Sigmoid colon (tissue), 3 donors: ENCODE results near the gene KCNQ5.

Source experiments
- POLR2A ChIP-seq, 2 donors: fragments of 450-650 bp; IDR thresholded peaks; one replicate each; pipeline ENCODE4 v1.6.1; 2016; ENCODE audit warnings: antibody characterized with exemption in 2 of 2, mild to moderate bottlenecking in 2 of 2, moderate library complexity in 2 of 2
- TF ChIP-seq, protein P1 (sequence below), 4 experiments: fragments of 450-650 bp in 3 of 4; fragments of 200-600 bp in 1 of 4; IDR thresholded peaks; one replicate each; pipeline ENCODE4 v1.5.1; 2016 to 2019; ENCODE audit warnings: antibody characterized with exemption in 4 of 4, mild to moderate bottlenecking in 3 of 4, moderate library complexity in 2 of 4

DNA sequence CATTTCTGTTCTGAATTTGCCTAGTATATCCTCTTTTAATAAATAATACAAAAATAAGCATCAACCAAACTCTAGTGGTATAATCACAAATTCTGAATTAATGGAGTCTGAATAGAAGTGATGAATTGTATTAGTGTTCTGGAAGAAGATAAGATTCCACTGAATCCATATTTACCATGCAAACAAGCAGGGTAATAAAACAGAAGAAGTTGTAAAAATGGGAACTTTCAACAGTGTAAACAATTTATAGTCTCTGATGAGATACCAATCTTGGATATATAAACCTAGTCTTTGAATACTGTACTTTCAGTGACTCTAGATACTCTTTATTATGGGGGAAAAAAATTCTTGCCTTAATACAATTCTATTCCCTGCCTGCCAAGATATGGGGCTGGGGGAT, 405.8 kb downstream of the KCNQ5 start:
- no peak for TF ChIP-seq POLR2A (IDR thresholded peaks at IDR 0.05)
- TF ChIP-seq, protein P1, sequence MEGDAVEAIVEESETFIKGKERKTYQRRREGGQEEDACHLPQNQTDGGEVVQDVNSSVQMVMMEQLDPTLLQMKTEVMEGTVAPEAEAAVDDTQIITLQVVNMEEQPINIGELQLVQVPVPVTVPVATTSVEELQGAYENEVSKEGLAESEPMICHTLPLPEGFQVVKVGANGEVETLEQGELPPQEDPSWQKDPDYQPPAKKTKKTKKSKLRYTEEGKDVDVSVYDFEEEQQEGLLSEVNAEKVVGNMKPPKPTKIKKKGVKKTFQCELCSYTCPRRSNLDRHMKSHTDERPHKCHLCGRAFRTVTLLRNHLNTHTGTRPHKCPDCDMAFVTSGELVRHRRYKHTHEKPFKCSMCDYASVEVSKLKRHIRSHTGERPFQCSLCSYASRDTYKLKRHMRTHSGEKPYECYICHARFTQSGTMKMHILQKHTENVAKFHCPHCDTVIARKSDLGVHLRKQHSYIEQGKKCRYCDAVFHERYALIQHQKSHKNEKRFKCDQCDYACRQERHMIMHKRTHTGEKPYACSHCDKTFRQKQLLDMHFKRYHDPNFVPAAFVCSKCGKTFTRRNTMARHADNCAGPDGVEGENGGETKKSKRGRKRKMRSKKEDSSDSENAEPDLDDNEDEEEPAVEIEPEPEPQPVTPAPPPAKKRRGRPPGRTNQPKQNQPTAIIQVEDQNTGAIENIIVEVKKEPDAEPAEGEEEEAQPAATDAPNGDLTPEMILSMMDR (IDR thresholded peaks at IDR 0.05): no peak
